ENCODE measurements around the gene SORL1. TPM values are rescaled to one million over a fixed set of nuclear protein-coding genes. Genes with fewer than 3 reads are reported as not detected.

SORL1 gene
- total and polyA plus RNA-seq, 9 of the 15 experiments (the other 6 are each of a cell fraction or from before 2014, with no cell fraction given) = 0.01 to 0.66 TPM; not detected in 7

DNA sequence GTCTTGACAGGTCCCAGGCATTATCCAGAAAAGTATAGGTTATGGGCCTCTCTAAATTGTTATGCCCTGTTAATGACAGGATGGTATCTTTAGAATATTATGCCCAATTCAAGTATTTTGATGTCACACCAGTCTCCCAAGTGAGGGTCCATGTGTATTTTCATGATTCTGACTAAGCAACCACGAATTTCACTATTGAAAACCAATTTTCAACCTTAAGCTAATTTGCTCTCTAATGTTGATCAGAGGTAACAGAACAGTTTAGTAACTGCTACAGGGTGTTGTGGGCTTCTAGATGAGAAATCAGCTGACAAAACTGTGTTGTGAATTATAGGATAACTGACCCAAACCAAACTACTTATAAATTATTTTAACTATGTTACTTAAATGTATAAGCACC lies 48.6 kb downstream of the SORL1 start (continued):
- TF ChIP-seq, protein P1, sequence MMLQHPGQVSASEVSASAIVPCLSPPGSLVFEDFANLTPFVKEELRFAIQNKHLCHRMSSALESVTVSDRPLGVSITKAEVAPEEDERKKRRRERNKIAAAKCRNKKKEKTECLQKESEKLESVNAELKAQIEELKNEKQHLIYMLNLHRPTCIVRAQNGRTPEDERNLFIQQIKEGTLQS (IDR thresholded peaks at IDR 0.05) = no peak
- TF ChIP-seq, protein P1 (CRISPR knock-in tag; conservative IDR thresholded peaks at IDR 0.05) = no peak
- TF ChIP-seq GATAD2B (IDR thresholded peaks at IDR 0.05; ENCODE audit: borderline replicate concordance) = no peak

DNA sequence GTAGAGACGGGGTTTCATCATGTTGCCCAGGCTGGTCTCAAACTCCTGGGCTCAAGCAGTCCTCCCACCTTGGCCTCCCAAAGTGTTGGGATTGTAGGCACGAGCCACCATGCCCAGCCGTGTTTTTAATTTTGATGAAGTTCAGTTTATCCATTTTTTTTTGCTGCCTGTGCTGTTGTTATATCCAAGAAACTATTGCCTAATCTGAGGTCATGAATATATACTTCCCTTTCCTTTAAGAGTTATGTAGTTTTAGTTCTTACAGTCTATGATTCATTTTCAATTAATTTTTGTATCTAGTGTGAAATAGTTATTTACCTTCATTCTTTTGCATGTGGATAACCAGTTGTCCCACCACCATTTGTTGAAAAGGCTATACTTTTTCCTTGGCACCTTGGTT lies 50.9 kb downstream of the SORL1 start:
- 3% methylated on average over 3 of the region's 3 CpGs for WGBS (ENCODE audit: insufficient coverage, low coverage, missing lambda C conversion rate)
- FAIRE-seq (no peak), DNase-seq (ENCODE audit: extremely low read depth in 1 of 4, low spot score in 3 of 4) (no peak), ATAC-seq (no peak)
- H3K36me3 ChIP-seq (ENCODE audit: control insufficient read depth, insufficient read depth, low read length) = no peaks in the 10 kb centered on the region
- H3K79me2 ChIP-seq (ENCODE audit: control insufficient read depth, insufficient read depth, low read length) = no peaks in the 10 kb centered on the region
- ChIA-PET POLR2A (no interaction called here), CTCF (ENCODE audit: low intra/inter-chr PET ratio) (no interaction called here)
- H3K9me3 ChIP-seq (replicated peaks; ENCODE audit: control insufficient read depth, insufficient read depth, low read depth, low read length) = no peaks in the 10 kb centered on the region
- BruUV-seq (replicated peaks) = no TSS peak
- H4K20me1 ChIP-seq (replicated peaks; ENCODE audit: control insufficient read depth, insufficient read depth, low read length) = no peaks in the 10 kb centered on the region
- intact Hi-C loops (cut with micrococcal nuclease) = no loop called here
- H3K27me3 ChIP-seq (ENCODE audit: control insufficient read depth in 2 of 2, insufficient read depth in 2 of 2, low read length in 2 of 2) = no peaks in the 10 kb centered on the region
- no peak overlapping the region for H3K9ac ChIP-seq (ENCODE audit: insufficient read depth in 1 of 2, low read depth in 2 of 2, low read length in 2 of 2)
- H2AFZ ChIP-seq (ENCODE audit: low read depth, low read length) = no peak overlapping the region
- H3K4me2 ChIP-seq (ENCODE audit: insufficient read depth, low read length) = no peak overlapping the region
- H3K9me1 ChIP-seq (ENCODE audit: control insufficient read depth, insufficient read depth, low read length) = no peaks in the 10 kb centered on the region
- TF ChIP-seq, protein P2, sequence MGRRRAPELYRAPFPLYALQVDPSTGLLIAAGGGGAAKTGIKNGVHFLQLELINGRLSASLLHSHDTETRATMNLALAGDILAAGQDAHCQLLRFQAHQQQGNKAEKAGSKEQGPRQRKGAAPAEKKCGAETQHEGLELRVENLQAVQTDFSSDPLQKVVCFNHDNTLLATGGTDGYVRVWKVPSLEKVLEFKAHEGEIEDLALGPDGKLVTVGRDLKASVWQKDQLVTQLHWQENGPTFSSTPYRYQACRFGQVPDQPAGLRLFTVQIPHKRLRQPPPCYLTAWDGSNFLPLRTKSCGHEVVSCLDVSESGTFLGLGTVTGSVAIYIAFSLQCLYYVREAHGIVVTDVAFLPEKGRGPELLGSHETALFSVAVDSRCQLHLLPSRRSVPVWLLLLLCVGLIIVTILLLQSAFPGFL (CRISPR knock-in tag; IDR thresholded peaks at IDR 0.05) = no peak
- TF ChIP-seq HSF4 (CRISPR knock-in tag; IDR thresholded peaks at IDR 0.05; ENCODE audit: borderline replicate concordance) (no peak), FOXA3 (CRISPR knock-in tag; conservative IDR thresholded peaks at IDR 0.05 in 1 of 2, IDR thresholded peaks at IDR 0.05 in 1 of 2) (no peak), GTF2A2 (tag; IDR thresholded peaks at IDR 0.05) (no peak), ZBTB1 (CRISPR knock-in tag; IDR thresholded peaks at IDR 0.05; ENCODE audit: borderline replicate concordance, low read depth) (no peak), HMG20B (CRISPR knock-in tag; IDR thresholded peaks at IDR 0.05) (no peak), CEBPG (CRISPR knock-in tag; IDR thresholded peaks at IDR 0.05) (no peak), CEBPG (tag; conservative IDR thresholded peaks at IDR 0.05 in 1 of 2, IDR thresholded peaks at IDR 0.05 in 1 of 2) (no peak), ZNF41 (CRISPR knock-in tag; conservative IDR thresholded peaks at IDR 0.05) (no peak), OTX1 (CRISPR knock-in tag; IDR thresholded peaks at IDR 0.05) (no peak)
- TF ChIP-seq, protein P3, sequence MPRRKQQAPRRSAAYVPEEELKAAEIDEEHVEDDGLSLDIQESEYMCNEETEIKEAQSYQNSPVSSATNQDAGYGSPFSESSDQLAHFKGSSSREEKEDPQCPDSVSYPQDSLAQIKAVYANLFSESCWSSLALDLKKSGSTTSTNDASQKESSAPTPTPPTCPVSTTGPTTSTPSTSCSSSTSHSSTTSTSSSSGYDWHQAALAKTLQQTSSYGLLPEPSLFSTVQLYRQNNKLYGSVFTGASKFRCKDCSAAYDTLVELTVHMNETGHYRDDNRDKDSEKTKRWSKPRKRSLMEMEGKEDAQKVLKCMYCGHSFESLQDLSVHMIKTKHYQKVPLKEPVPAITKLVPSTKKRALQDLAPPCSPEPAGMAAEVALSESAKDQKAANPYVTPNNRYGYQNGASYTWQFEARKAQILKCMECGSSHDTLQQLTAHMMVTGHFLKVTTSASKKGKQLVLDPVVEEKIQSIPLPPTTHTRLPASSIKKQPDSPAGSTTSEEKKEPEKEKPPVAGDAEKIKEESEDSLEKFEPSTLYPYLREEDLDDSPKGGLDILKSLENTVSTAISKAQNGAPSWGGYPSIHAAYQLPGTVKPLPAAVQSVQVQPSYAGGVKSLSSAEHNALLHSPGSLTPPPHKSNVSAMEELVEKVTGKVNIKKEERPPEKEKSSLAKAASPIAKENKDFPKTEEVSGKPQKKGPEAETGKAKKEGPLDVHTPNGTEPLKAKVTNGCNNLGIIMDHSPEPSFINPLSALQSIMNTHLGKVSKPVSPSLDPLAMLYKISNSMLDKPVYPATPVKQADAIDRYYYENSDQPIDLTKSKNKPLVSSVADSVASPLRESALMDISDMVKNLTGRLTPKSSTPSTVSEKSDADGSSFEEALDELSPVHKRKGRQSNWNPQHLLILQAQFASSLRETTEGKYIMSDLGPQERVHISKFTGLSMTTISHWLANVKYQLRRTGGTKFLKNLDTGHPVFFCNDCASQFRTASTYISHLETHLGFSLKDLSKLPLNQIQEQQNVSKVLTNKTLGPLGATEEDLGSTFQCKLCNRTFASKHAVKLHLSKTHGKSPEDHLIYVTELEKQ (CRISPR knock-in tag; IDR thresholded peaks at IDR 0.05) = no peak
- in situ Hi-C loops (cut with MboI) = no loop called here
- no peak overlapping the region for H3K27ac ChIP-seq (ENCODE audit: extremely low read depth, low read depth, low read length)
- no peaks in the 10 kb centered on the region for H3K4me1 ChIP-seq (replicated peaks in 1 of 2; ENCODE audit: control insufficient read depth in 2 of 2, insufficient read depth in 2 of 2, low read length in 2 of 2)
- no peak overlapping the region for H3K4me3 ChIP-seq
